Activated CD4-positive, CD25-positive, alpha-beta regulatory T cell treated with anti-CD3 and anti-CD28 coated beads, Interleukin-2, amount 50 U/mL, for 16 hours (primary cell): ENCODE measurements around the gene PDCD11.

ENCODE experiments used
- DNase-seq: peaks from one replicate; pipeline ENCODE4 v3.0.0-alpha.2; 2020; ENCODE audit warnings: low read depth, low spot score

PDCD11 gene

GRCh38 chr10:103451091-103451813 is 54.8 kb downstream of the PDCD11 start:
- no peak for DNase-seq

GRCh38 chr10:103451831-103452505 is 55.5 kb downstream of the PDCD11 start, which contains the start of gene CALHM2:
CALHM2 (minus strand) TSS chr10:103452370; CDS start chr10:103449941, 2,429 bp downstream.
- DNase-seq, result no peak

GRCh38 chr10:103452506-103453230 is 56.2 kb downstream of the PDCD11 start:
- DNase-seq, result no peak

- no peak for DNase-seq
These were observed 57.6 kb downstream of the PDCD11 start for GRCh38 chr10:103454026-103454425.

GRCh38 chr10:103455235-103455634 is 58.8 kb downstream of the PDCD11 start:
- DNase-seq, result no peak

- no peak for DNase-seq
These were observed 59.7 kb downstream of the PDCD11 start for GRCh38 chr10:103456074-103456660.

- DNase-seq, result no peak
These were observed 60.8 kb downstream of the PDCD11 start for GRCh38 chr10:103457176-103457712.

- no peak for DNase-seq
These were observed 61.6 kb downstream of the PDCD11 start for GRCh38 chr10:103457896-103458583.

GRCh38 chr10:103458720-103459119 is 62.3 kb downstream of the PDCD11 start, which contains the start of gene CALHM1:
CALHM1 (minus strand) TSS chr10:103458900; CDS start chr10:103458751, 149 bp downstream.
- DNase-seq, result no peak

- DNase-seq, result no peak
These were observed 63.2 kb downstream of the PDCD11 start for GRCh38 chr10:103459615-103460014.

- no peak for DNase-seq
These were observed 67.1 kb downstream of the PDCD11 start for GRCh38 chr10:103463499-103463898.

- no peak for DNase-seq
These were observed 69.2 kb downstream of the PDCD11 start for GRCh38 chr10:103465411-103466179.

- DNase-seq, result no peak
These were observed 70.3 kb downstream of the PDCD11 start for GRCh38 chr10:103466734-103467133.

- no peak for DNase-seq
These were observed 71.0 kb downstream of the PDCD11 start for GRCh38 chr10:103467406-103467805.

GRCh38 chr10:103469201-103469600 is 72.8 kb downstream of the PDCD11 start:
- no peak for DNase-seq

- DNase-seq, result peak; percentile 25
These were observed 74.6 kb downstream of the PDCD11 start for GRCh38 chr10:103470761-103471653.

- no peak for DNase-seq
These were observed 75.6 kb downstream of the PDCD11 start for GRCh38 chr10:103472005-103472404.

GRCh38 chr10:103473261-103473671 is 76.8 kb downstream of the PDCD11 start:
- no peak for DNase-seq

- DNase-seq, result no peak
These were observed 77.7 kb downstream of the PDCD11 start for GRCh38 chr10:103474077-103474476.
